K562 (cell line): Measurements from ENCODE around the gene MAGIX. TPM values are rescaled to one million over a fixed set of nuclear protein-coding genes. Genes with fewer than 3 reads are reported as not detected.

ENCODE experiments used
- CAMTA2 ChIP-seq: fragments of 250-450 bp; sonication (Bioruptor Pico); conservative IDR thresholded peaks from 2 replicates; pipeline ENCODE4 v1.5.1; 2022
- ETV6 ChIP-seq, 3 experiments: fragments of 150-350 bp in 1 of 3; sonication (generic) in 1 of 3; formaldehyde crosslinking in 1 of 3; IDR thresholded peaks; 2 replicates each; pipeline versions ENCODE4 v1.6.1 to v1.8.0; 2014 to 2022; ENCODE audit warnings: borderline replicate concordance in 2 of 3, low read depth in 2 of 3, antibody characterized with exemption in 1 of 3, low read length in 1 of 3, mild to moderate bottlenecking in 1 of 3, missing genetic modification reagents in 1 of 3
- KDM5B ChIP-seq: fragments of 200-600 bp; sonication (generic); IDR thresholded peaks from 2 replicates; pipeline ENCODE4 v1.6.1; 2012; ENCODE audit warnings: low read depth, mild to moderate bottlenecking, moderate library complexity, low read length, control low read depth, inconsistent platforms; ENCODE audit not compliant: insufficient replicate concordance
- KLF16 ChIP-seq: IDR thresholded peaks from 2 replicates; pipeline ENCODE4 v1.6.1; 2016; ENCODE audit warnings: antibody characterized with exemption
- L3MBTL2 ChIP-seq: fragments of 450-650 bp; IDR thresholded peaks from 2 replicates; pipeline ENCODE4 v1.6.1; 2016; ENCODE audit warnings: mild to moderate bottlenecking, moderate library complexity
- MBD2 ChIP-seq: sonication (generic); IDR thresholded peaks from 2 replicates; pipeline ENCODE4 v1.6.1; 2016; ENCODE audit warnings: low read depth, borderline replicate concordance
- MEF2D ChIP-seq: conservative IDR thresholded peaks from 2 replicates; pipeline ENCODE4 v1.6.1; 2016; ENCODE audit warnings: low read depth, missing genetic modification characterization, missing compliant biosample characterization
- NFIC ChIP-seq: fragments of 450-650 bp; IDR thresholded peaks from 2 replicates; pipeline ENCODE4 v1.6.1; 2017; ENCODE audit warnings: mild to moderate bottlenecking, inconsistent platforms
- POLR2B ChIP-seq: fragments of 450-650 bp; IDR thresholded peaks from 2 replicates; pipeline ENCODE4 v1.6.1; 2018; ENCODE audit warnings: low read depth; ENCODE audit not compliant: partially characterized antibody
- STAT5B ChIP-seq: fragments of 250-450 bp; sonication (Bioruptor Pico); IDR thresholded peaks from 2 replicates; pipeline ENCODE4 v1.8.0; 2021; ENCODE audit warnings: mild to moderate bottlenecking, inconsistent platforms
- TAL1 ChIP-seq: fragments of 450-650 bp; IDR thresholded peaks from 2 replicates; pipeline ENCODE4 v1.6.1; 2016; ENCODE audit warnings: mild to moderate bottlenecking
- TRIM24 ChIP-seq, 2 experiments: fragments of 450-650 bp; IDR thresholded peaks; 2 replicates each; pipeline ENCODE4 v1.6.1; 2016
- ZNF121 ChIP-seq: sonication (generic); formaldehyde crosslinking; conservative IDR thresholded peaks from 2 replicates; pipeline ENCODE4 v1.8.0; 2022; ENCODE audit warnings: missing genetic modification reagents
- ZNF146 ChIP-seq: IDR thresholded peaks from one replicate; pipeline ENCODE4 v1.6.1; 2018; ENCODE audit warnings: missing compliant biosample characterization; ENCODE audit not compliant: unreplicated experiment
- polyA plus RNA-seq, 8 experiments: library from polyadenylated mRNA; depleted of rRNA in 4 of 8; stranded (reverse) in 5 of 8; unstranded in 3 of 8; fragments of >200 nt; fragmentation: Nextera tagmentation in 2 of 8; fragmentation: Illumina TruSeq in 1 of 8; extraction: Ambion mirVana in 2 of 8; extraction: Trizol in 1 of 8; gene quantifications; 2 replicates each; pipeline versions ENCODE4 v1.2.1 to v1.2.3, GENCODE V29; 2011 to 2014; ENCODE audit warnings: inconsistent platforms in 1 of 8, missing spikeins in 1 of 8
- total RNA-seq, 7 experiments: library from RNA; depleted of rRNA in 6 of 7; stranded (reverse); fragments of >200 nt in 6 of 7; fragmentation: Illumina TruSeq in 2 of 7; extraction: Trizol in 2 of 7; gene quantifications; 2 replicates each; pipeline versions ENCODE4 v1.2.1 to v1.2.3, GENCODE V29; 2011 to 2021; ENCODE audit warnings: low replicate concordance in 1 of 7
- TF ChIP-seq, protein P1 (sequence below): IDR thresholded peaks from 2 replicates; pipeline ENCODE4 v1.6.1; 2011; ENCODE audit warnings: borderline replicate concordance, low read depth, mild to moderate bottlenecking, moderate library complexity, low read length; ENCODE audit not compliant: insufficient read depth, poor library complexity, severe bottlenecking
- TF ChIP-seq, protein P2 (sequence below): fragments of 250-450 bp; sonication (Bioruptor Pico); IDR thresholded peaks from 2 replicates; pipeline ENCODE4 v1.4.0; 2020; ENCODE audit warnings: mild to moderate bottlenecking, moderate library complexity

Gene MAGIX
- total and polyA plus RNA-seq, 9 of the 15 experiments (the other 6 are each of a cell fraction or from before 2014, with no cell fraction given), result 0.08 to 3.5 (median 0.47) TPM

DNA sequence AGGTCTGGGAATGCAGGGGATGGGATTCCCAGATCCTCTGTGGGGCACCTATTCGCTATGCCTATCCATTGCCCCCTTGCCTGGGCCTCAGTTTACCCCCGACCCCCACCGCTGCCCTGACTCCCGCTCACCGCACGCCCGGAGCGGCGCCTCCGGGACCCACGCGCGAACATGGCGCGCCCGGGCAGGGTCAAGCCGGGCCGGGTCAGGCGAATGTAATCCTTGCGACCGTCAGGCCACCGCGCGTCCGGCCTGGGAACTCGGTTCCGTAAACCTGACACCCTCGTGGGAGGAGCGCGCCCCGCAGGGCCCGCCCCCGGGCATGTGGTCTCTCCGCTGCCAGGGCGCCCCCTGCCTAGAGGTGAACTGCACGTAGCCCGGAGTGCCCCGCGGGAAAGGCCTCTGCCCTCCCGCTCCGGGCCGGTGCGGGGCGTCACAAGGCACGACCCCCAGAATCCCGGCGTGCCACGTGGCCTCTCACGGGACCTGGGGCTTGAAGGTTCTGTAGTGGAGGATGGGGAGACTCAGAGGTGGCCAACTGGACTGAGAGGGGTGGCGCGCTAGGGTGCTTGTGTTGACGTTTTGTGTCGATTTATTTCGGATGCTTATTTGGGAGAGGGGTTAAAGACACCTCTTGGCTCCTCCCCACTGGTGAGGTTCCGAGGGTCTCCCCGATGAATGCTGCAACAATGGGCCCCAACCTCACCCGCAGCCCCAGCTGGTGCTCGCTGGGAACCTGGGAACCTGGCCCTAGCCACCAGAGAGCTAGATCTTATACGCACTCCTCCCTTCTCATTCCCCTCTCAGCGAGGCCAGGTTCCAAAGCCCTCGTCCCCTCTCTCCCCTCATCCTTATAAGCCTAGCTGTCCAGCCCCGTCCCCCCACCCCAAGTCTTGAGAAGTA lies 23.8 kb downstream of the MAGIX start, which contains the start of gene PRICKLE3 (continued):
- TF ChIP-seq, protein P1, sequence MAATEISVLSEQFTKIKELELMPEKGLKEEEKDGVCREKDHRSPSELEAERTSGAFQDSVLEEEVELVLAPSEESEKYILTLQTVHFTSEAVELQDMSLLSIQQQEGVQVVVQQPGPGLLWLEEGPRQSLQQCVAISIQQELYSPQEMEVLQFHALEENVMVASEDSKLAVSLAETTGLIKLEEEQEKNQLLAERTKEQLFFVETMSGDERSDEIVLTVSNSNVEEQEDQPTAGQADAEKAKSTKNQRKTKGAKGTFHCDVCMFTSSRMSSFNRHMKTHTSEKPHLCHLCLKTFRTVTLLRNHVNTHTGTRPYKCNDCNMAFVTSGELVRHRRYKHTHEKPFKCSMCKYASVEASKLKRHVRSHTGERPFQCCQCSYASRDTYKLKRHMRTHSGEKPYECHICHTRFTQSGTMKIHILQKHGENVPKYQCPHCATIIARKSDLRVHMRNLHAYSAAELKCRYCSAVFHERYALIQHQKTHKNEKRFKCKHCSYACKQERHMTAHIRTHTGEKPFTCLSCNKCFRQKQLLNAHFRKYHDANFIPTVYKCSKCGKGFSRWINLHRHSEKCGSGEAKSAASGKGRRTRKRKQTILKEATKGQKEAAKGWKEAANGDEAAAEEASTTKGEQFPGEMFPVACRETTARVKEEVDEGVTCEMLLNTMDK, result peak; percentile 82
- TF ChIP-seq MBD2 (no peak; the same call in 1 of the 2 replicates), NFIC (peak; percentile 26; the same call in 1 of the 2 replicates), TAL1 (no peak), TRIM24 (IDR thresholded peaks at IDR 0.05) (no peak), KLF16 (no peak), MEF2D (tag) (no peak), POLR2B (peak; percentile 55), STAT5B (no peak), ZNF146 (CRISPR knock-in tag) (no peak), KDM5B (peak; percentile 42), L3MBTL2 (peak; percentile 92), ETV6 (IDR thresholded peaks at IDR 0.05; ENCODE audit: borderline replicate concordance in 1 of 2, low read depth in 2 of 2, low read length in 1 of 2) (no peak), ETV6 (CRISPR knock-in tag; IDR thresholded peaks at IDR 0.05; ENCODE audit: borderline replicate concordance) (no peak), CAMTA2 (CRISPR knock-in tag) (no peak), ZNF121 (CRISPR knock-in tag) (no peak)
- TF ChIP-seq, protein P2, sequence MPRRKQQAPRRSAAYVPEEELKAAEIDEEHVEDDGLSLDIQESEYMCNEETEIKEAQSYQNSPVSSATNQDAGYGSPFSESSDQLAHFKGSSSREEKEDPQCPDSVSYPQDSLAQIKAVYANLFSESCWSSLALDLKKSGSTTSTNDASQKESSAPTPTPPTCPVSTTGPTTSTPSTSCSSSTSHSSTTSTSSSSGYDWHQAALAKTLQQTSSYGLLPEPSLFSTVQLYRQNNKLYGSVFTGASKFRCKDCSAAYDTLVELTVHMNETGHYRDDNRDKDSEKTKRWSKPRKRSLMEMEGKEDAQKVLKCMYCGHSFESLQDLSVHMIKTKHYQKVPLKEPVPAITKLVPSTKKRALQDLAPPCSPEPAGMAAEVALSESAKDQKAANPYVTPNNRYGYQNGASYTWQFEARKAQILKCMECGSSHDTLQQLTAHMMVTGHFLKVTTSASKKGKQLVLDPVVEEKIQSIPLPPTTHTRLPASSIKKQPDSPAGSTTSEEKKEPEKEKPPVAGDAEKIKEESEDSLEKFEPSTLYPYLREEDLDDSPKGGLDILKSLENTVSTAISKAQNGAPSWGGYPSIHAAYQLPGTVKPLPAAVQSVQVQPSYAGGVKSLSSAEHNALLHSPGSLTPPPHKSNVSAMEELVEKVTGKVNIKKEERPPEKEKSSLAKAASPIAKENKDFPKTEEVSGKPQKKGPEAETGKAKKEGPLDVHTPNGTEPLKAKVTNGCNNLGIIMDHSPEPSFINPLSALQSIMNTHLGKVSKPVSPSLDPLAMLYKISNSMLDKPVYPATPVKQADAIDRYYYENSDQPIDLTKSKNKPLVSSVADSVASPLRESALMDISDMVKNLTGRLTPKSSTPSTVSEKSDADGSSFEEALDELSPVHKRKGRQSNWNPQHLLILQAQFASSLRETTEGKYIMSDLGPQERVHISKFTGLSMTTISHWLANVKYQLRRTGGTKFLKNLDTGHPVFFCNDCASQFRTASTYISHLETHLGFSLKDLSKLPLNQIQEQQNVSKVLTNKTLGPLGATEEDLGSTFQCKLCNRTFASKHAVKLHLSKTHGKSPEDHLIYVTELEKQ, result no peak
